Posterior vena cava (tissue), 2 donors: ENCODE results near the gene ZFR. TPM values are rescaled to one million over a fixed set of nuclear protein-coding genes. Genes with fewer than 3 reads are reported as not detected.
"Not testable (repeated sequence)": the region's sequence is repeated elsewhere in the genome, so short reads cannot be mapped to it uniquely, and the experiment has no call there.

Experiments used
- DNase-seq: peaks from one replicate; pipeline ENCODE4 v3.0.0-alpha.2; 2020; ENCODE audit warnings: low spot score
- intact Hi-C, 2 donors: fragments of 100-400 bp; cut with DNase I; formaldehyde crosslinking; loops; one replicate each; pipeline versions ENCODE4 v1.14.1 to v1.14.2; 2022 to 2023
- total RNA-seq, 2 donors: library from RNA; stranded (reverse); fragmentation: NEBNext Ultra II Directional; extraction: Animal tissue kit (Norgen Biotek cat#: 25700); gene quantifications; one replicate each; pipeline ENCODE4 v1.2.1, GENCODE V29; 2021
- donor health status: DM: yes; HTN: yes; CAD: no.
- donor health status: DM: yes; HTN: yes; CAD: no.

Gene ZFR
- total RNA-seq, 2 donors from 2014 or later: 65.2 to 80.4 TPM

DNA sequence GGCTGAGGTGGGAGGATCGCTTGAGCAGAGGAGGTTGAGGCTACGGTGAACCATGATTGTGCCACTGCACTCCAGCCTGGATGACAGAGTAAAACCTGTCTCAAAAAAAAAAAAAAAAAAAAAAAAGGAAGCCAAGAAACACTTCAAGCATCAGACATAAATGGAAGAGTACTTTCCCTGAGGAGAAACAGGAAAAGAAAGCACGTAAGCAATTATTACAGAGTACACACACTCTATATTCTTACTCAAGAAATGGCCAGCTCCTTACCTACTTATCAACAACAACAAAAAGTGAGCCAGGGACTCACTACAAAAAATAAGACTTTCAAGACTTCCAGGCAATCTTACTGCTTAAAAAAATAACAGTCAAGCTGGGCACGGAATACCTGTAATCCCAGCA, 21.8 kb downstream of the ZFR start:
- intact Hi-C loops: no loop called here
- DNase-seq: no peak

GRCh38 chr5:32421075-32421474, 23.5 kb downstream of the ZFR start:
- no peak for DNase-seq
- intact Hi-C loops: no loop called here

GRCh38 chr5:32420506-32420905, 24.0 kb downstream of the ZFR start:
- no peak for DNase-seq
- intact Hi-C loops: no loop called here

- intact Hi-C loops: loop anchor here in 1 of 2 donors (5.0 to 10.0 kb wide), 2 partner anchors 175 to 457 kb away; no protein-coding TSS in a partner anchor
Measured at GRCh38 chr5:32419791-32420190, 24.7 kb downstream of the ZFR start.

DNA sequence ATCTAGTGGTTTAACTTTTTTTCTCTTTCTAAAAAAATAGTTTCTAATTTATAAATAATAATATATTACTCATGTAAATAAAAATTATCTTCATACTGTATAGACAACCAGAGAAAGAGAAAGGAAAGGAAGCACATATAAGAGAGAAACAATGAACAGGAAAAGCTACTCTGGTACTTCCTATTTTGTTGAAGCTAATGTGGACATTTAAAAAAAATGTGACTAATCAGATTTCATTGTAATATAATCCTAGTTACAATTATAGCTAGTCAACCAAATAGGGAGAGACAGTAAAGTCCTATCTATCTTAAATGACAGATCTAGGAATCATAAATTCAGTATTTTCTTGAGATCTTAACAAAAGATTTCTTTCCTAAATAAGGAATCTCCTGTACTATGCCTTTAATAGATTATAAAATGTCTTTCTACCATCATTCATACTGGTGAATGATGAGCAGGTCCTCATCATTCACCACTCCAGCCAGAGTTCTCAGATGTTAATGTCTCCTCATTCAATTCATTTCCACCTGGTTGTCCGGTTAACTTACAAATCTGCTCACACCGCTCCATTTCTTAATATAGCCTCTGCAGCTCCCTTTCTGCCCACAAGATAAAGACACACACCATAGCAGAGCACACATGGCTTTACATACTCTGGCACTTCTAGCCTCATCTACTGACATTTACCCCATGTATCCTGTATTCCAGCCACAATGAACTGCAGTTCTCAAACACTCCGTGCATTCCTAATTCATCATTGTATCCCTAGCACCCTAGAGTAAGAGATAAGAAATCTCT, 30.9 kb downstream of the ZFR start:
- intact Hi-C loops: loop anchor here in 1 of 2 donors (10.0 kb wide), 1 partner anchor 181 kb away; no protein-coding TSS in a partner anchor
- no peak for DNase-seq

More at GRCh38 chr5:32419791-32420190, 24.7 kb downstream of the ZFR start:
- DNase-seq: no peak

DNA sequence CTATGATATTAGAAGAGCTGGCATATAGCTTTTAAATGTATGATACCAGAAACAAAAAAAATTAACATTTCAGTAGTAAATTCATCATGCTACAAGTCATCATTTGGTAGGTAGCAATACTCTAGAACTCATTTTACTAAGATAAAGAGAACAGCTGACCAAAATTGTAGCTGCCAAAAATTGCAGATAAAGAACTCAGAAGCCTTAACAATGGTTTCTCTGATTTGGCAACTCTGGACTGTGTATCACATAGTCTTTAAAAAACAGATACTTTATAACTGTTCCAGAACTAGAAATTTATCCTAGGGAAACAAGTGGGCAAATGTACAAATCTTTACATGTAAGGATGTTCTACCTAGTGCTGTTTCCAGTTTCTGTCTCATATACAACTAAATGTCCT, 33.9 kb downstream of the ZFR start:
- intact Hi-C loops: loop anchor here in 1 of 2 donors (10.0 kb wide), 1 partner anchor 184 kb away; no protein-coding TSS in a partner anchor
- DNase-seq: no peak

GRCh38 chr5:32406650-32407049, 37.9 kb downstream of the ZFR start:
- intact Hi-C loops: no loop called here

GRCh38 chr5:32405507-32405906, 39.0 kb downstream of the ZFR start:
- intact Hi-C loops: no loop called here
- no peak for DNase-seq

More at GRCh38 chr5:32406650-32407049, 37.9 kb downstream of the ZFR start:
- DNase-seq: no peak

GRCh38 chr5:32403760-32404159, 40.8 kb downstream of the ZFR start:
- intact Hi-C loops: no loop called here
- DNase-seq: no peak

GRCh38 chr5:32400401-32400800, 44.1 kb downstream of the ZFR start:
- intact Hi-C loops: no loop called here
- no peak for DNase-seq

- intact Hi-C loops: not testable (repeated sequence)
Measured at GRCh38 chr5:32398754-32399153, 45.8 kb downstream of the ZFR start.

DNA sequence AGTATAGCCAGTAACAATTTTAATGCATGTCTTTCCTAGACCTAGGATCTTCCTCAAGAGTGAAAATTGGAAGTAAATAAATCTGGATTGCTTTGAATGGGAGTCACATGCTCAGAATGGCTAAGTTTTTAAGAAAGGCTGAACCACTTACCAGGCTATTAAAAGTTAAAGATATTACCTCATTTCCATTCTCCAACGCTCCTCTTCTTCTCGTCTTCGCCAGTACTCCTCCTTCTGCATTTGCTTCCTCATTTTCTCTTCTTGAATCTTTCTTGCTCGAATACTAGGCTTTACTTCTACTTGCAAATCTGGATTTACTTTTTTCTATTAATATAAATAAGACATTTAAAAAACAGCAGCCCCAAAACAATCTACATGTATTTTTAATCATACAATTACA, 49.6 kb downstream of the ZFR start:
- intact Hi-C loops: no loop called here
- DNase-seq: no peak

More at GRCh38 chr5:32398754-32399153, 45.8 kb downstream of the ZFR start:
- not testable (repeated sequence) for DNase-seq

- intact Hi-C loops: no loop called here
Measured at GRCh38 chr5:32392039-32392438, 52.5 kb downstream of the ZFR start.

GRCh38 chr5:32390819-32391591, 53.5 kb downstream of the ZFR start:
- intact Hi-C loops: no loop called here
- DNase-seq: no peak

More at GRCh38 chr5:32392039-32392438, 52.5 kb downstream of the ZFR start:
- DNase-seq: no peak

DNA sequence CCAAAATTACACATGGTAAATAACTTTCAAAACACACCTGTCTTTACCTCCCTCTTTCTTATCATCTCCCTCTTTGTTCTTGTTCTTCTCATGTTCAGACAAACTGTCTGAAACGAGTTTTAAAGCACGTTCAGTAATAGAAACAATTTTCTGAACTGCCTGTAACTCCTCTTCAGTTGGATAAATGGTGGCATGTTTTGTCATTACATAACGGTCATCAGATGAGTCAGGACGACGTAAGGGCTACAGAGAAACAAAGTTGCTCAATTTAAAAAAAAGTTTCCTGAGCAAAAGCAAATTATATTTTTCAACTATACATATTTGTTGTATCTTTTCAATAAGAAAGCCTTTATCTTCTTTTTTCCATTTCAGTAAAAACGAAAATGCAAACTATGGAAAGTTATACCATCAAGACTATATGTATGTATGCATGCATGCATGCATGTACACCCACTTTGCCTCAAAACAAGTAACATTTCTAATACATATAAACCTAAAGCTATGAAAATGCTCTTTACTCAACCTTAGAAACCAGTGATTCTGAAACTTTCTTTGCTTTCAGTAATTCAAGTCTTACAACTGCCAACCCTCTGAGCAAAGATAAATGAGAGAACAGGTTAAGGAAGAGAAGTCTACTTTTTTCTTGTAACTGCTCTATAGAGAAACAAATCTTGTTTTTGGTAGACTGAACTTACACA, 56.0 kb downstream of the ZFR start:
- intact Hi-C loops: no loop called here
- DNase-seq: no peak

- intact Hi-C loops: no loop called here
Measured at GRCh38 chr5:32387841-32388240, 56.7 kb downstream of the ZFR start.

GRCh38 chr5:32387211-32387610, 57.3 kb downstream of the ZFR start:
- DNase-seq: no peak
- intact Hi-C loops: no loop called here

More at GRCh38 chr5:32387841-32388240, 56.7 kb downstream of the ZFR start:
- no peak for DNase-seq

DNA sequence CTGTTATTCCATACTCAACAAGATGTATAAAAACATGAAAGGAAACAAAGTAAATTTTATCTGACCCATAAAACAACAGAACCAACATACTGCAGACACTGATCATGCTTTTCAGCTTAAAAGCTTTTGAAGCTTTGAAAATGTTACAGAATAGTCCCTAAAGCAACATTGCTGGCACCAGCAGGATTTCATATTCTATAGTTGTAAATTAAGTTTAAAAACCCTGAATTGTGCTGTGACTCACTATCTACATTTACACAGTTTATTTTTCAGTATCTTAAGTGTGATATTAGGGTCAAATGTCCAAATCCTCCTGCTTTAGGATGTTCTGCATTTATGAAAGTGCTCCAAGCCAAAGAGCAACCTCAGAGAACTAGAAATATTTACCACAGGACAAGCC, 59.9 kb downstream of the ZFR start:
- DNase-seq: no peak
- intact Hi-C loops: no loop called here

- intact Hi-C loops: no loop called here
Measured at GRCh38 chr5:32383586-32383985, 61.0 kb downstream of the ZFR start.

DNA sequence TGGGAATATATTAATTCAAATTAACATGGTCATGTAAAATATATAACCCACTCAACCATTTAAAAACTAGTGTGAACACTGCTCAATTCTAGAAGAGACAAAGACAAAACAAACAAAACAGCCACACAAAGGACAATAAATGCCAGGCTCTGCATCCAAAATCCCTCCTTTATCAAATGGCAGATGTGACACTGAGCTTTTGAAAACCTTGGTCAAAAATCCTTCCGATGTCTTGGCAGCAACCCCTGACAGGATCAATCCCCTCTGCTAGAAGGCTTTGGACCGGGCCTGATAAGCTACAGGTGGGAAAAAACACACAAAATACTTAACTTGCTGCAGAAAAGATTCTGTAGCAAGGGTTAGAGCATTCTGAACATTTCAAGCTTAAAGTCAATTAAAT, 61.5 kb downstream of the ZFR start:
- intact Hi-C loops: no loop called here
- no peak for DNase-seq

More at GRCh38 chr5:32383586-32383985, 61.0 kb downstream of the ZFR start:
- DNase-seq: no peak
